Erythroblast (primary cell): ENCODE results near the gene IGSF23.
"Not testable (repeated sequence)": the region's sequence is repeated elsewhere in the genome, so short reads cannot be mapped to it uniquely, and the experiment has no call there.

Experiments used
- GATA1 ChIP-seq: IDR thresholded peaks from 2 replicates; pipeline ENCODE4 v1.6.1; 2011; ENCODE audit warnings: low read depth, mild to moderate bottlenecking, control low read depth, low read length, moderate library complexity
- POLR2A ChIP-seq: IDR thresholded peaks from 2 replicates; pipeline ENCODE4 v1.6.1; 2011; ENCODE audit warnings: mild to moderate bottlenecking, low read length

DNA sequence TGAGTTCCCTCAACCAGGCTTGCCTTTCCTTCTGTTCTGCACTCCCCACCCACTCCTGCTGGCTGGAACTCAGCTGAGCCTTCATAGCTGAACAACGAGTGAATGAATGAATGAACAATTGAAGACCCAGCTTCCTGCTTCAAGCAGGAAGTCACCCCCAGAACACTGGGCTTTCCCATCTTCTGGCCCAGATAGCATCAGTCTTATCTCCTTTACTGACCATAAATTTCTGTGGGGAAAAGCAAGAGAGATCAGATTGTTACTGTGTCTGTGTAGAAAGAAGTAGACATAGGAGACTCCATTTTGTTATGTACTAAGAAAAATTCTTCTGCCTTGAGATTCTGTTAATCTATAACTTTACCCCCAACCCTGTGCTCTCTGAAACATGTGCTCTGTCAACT is 19.5 kb upstream of the IGSF23 start:
- not testable (repeated sequence) for TF ChIP-seq POLR2A, GATA1
